H1 (cell line): ENCODE measurements around the gene CNNM2. TPM values are rescaled to one million over a fixed set of nuclear protein-coding genes. Genes with fewer than 3 reads are reported as not detected.

Experiments used
- CTCF ChIA-PET: fragments of 300-600 bp; sonication (Branson Sonifier 250); formaldehyde crosslinking; loops from one replicate; lab custom pipeline; 2021; ENCODE audit not compliant: partially characterized antibody; lab: Charles Lee
- POLR2A ChIA-PET: fragments of 300-600 bp; sonication (Branson Sonifier 250); formaldehyde crosslinking; loops from one replicate; lab custom pipeline; 2021; ENCODE audit warnings: inconsistent platforms; ENCODE audit not compliant: partially characterized antibody; lab: Charles Lee
- DNase-seq, 2 experiments: peaks; one replicate each; pipeline versions ENCODE4 v3.0.0 to v3.0.0-alpha.2; 2010 to 2022; ENCODE audit warnings: low spot score in 2 of 2, low read depth in 1 of 2, mixed read lengths in 1 of 2
- FAIRE-seq: peaks from 2 replicates; lab custom pipeline; 2011; peaks lifted over from hg19 to GRCh38; lab: Jason Lieb, UNC
- H2AFZ ChIP-seq: 2 replicates; pipeline ENCODE4 v1.8.1; 2012; ENCODE audit warnings: low read length, inconsistent platforms
- H2AK5ac ChIP-seq: 2 replicates; pipeline ENCODE4 v1.6.1; 2013; ENCODE audit warnings: low read depth, low read length
- H2BK120ac ChIP-seq: replicated peaks from 2 replicates; pipeline ENCODE3; 2013; ENCODE audit warnings: low read depth, low read length, inconsistent platforms
- H2BK12ac ChIP-seq: 2 replicates; pipeline ENCODE4 v1.6.1; 2013; ENCODE audit warnings: low read depth, low read length
- H2BK15ac ChIP-seq: 2 replicates; pipeline ENCODE4 v1.6.1; 2013; ENCODE audit warnings: low read length
- H2BK20ac ChIP-seq: 2 replicates; pipeline ENCODE4 v1.6.1; 2013; ENCODE audit warnings: low read length
- H2BK5ac ChIP-seq: 2 replicates; pipeline ENCODE4 v1.6.1; 2013; ENCODE audit warnings: low read depth, low read length
- H3K14ac ChIP-seq: 2 replicates; pipeline ENCODE4 v1.6.1; 2013; ENCODE audit warnings: inconsistent platforms; ENCODE audit not compliant: insufficient read length
- H3K18ac ChIP-seq: 2 replicates; pipeline ENCODE4 v1.6.1; 2013; ENCODE audit warnings: low read length; ENCODE audit errors: extremely low read depth
- H3K23ac ChIP-seq: 2 replicates; pipeline ENCODE4 v1.6.1; 2013; ENCODE audit warnings: inconsistent platforms; ENCODE audit not compliant: insufficient read length
- H3K23me2 ChIP-seq: 2 replicates; pipeline ENCODE4 v1.6.1; 2013; ENCODE audit warnings: low read depth, low read length
- H3K27ac ChIP-seq: 2 replicates; pipeline ENCODE4 v1.6.1; 2011; ENCODE audit warnings: low read depth, low read length, inconsistent platforms
- H3K27me3 ChIP-seq, 4 experiments: replicated peaks in 1 of 4; 1 replicate in 1 of 4; 2 replicates in 3 of 4; pipeline versions ENCODE4 v1.6.1 to v1.8.1; 2011 to 2013; ENCODE audit warnings: low read length in 3 of 4, mild to moderate bottlenecking in 3 of 4, inconsistent platforms in 2 of 4, mixed read lengths in 2 of 4, moderate library complexity in 1 of 4; ENCODE audit not compliant: control insufficient read depth in 3 of 4, insufficient read depth in 3 of 4; ENCODE audit errors: extremely low read depth in 1 of 4
- H3K36me3 ChIP-seq, 4 experiments: 2 replicates each; pipeline versions ENCODE4 v1.6.1 to v1.8.1; 2011 to 2013; ENCODE audit warnings: mild to moderate bottlenecking in 4 of 4, low read length in 3 of 4, moderate library complexity in 2 of 4, control low read depth in 1 of 4, inconsistent platforms in 1 of 4; ENCODE audit not compliant: insufficient read depth in 4 of 4, control insufficient read depth in 2 of 4
- H3K4ac ChIP-seq: replicated peaks from 2 replicates; pipeline ENCODE3; 2013; ENCODE audit warnings: low read length, low read depth, mixed read lengths, inconsistent platforms; ENCODE audit not compliant: insufficient read length
- H3K4me1 ChIP-seq, 4 experiments: replicated peaks in 1 of 4; 1 replicate in 1 of 4; 2 replicates in 3 of 4; pipeline versions ENCODE4 v1.6.1 to v1.8.1; 2011 to 2013; ENCODE audit warnings: low read length in 3 of 4, inconsistent platforms in 2 of 4, mixed read lengths in 1 of 4; ENCODE audit not compliant: insufficient read depth in 4 of 4, control insufficient read depth in 3 of 4
- H3K4me2 ChIP-seq, 2 experiments: 2 replicates each; pipeline versions ENCODE4 v1.6.1 to v1.8.1; 2011 to 2013; ENCODE audit warnings: low read depth in 2 of 2, low read length in 2 of 2, control low read depth in 1 of 2, inconsistent platforms in 1 of 2, mild to moderate bottlenecking in 1 of 2; ENCODE audit not compliant: insufficient read depth in 1 of 2
- H3K4me3 ChIP-seq, 4 experiments: fragments of 200-600, 300-600 bp in 1 of 4; sonication (generic), shearing (Covaris generic), sonication (Bioruptor Twin) in 1 of 4; 2 replicates each; pipeline versions ENCODE4 v1.5.1 to v1.8.1; 2011 to 2016; ENCODE audit warnings: low read length in 4 of 4, low read depth in 3 of 4, control low read depth in 2 of 4, inconsistent platforms in 2 of 4, mild to moderate bottlenecking in 2 of 4, mixed read lengths in 1 of 4, moderate library complexity in 1 of 4; ENCODE audit not compliant: insufficient read depth in 2 of 4; ENCODE audit errors: extremely low read depth in 1 of 4
- H3K56ac ChIP-seq: replicated peaks from 2 replicates; pipeline ENCODE3; 2013; ENCODE audit warnings: low read depth, mild to moderate bottlenecking, mixed read lengths, low read length, inconsistent platforms; ENCODE audit not compliant: insufficient read length
- H3K79me1 ChIP-seq: 2 replicates; pipeline ENCODE4 v1.6.1; 2013; ENCODE audit warnings: low read depth, low read length, control low read depth
- H3K79me2 ChIP-seq, 2 experiments: 2 replicates each; pipeline versions ENCODE4 v1.6.1 to v1.8.1; 2012 to 2013; ENCODE audit warnings: low read length in 2 of 2, mild to moderate bottlenecking in 2 of 2, inconsistent platforms in 1 of 2; ENCODE audit not compliant: insufficient read depth in 2 of 2, control insufficient read depth in 1 of 2
- H3K9ac ChIP-seq, 4 experiments: replicated peaks in 1 of 4; 1 replicate in 1 of 4; 2 replicates in 3 of 4; pipeline versions ENCODE4 v1.6.1 to v1.8.1; 2011 to 2013; ENCODE audit warnings: low read depth in 3 of 4, low read length in 3 of 4, control low read depth in 2 of 4, mild to moderate bottlenecking in 2 of 4, moderate library complexity in 2 of 4, inconsistent platforms in 1 of 4; ENCODE audit errors: extremely low read depth in 1 of 4
- H3K9me3 ChIP-seq, 2 experiments: 2 replicates each; pipeline versions ENCODE4 v1.6.1 to v1.8.1; 2012 to 2013; ENCODE audit warnings: mild to moderate bottlenecking in 2 of 2, moderate library complexity in 2 of 2, control low read depth in 1 of 2, inconsistent platforms in 1 of 2, low read depth in 1 of 2, low read length in 1 of 2, mixed read lengths in 1 of 2; ENCODE audit not compliant: insufficient read depth in 2 of 2
- H4K20me1 ChIP-seq, 2 experiments: replicated peaks in 1 of 2; 2 replicates each; pipeline versions ENCODE3 to v1.8.1; 2011 to 2013; ENCODE audit warnings: inconsistent platforms in 2 of 2, low read length in 2 of 2, mild to moderate bottlenecking in 1 of 2; ENCODE audit not compliant: insufficient read depth in 2 of 2, control insufficient read depth in 1 of 2
- H4K5ac ChIP-seq: 2 replicates; pipeline ENCODE4 v1.6.1; 2013; ENCODE audit warnings: low read length, low read depth, mixed read lengths, inconsistent platforms; ENCODE audit not compliant: insufficient read length
- H4K8ac ChIP-seq: 2 replicates; pipeline ENCODE4 v1.8.0; 2013; ENCODE audit warnings: mild to moderate bottlenecking, moderate library complexity, low read length, inconsistent platforms; ENCODE audit not compliant: insufficient read depth; ENCODE audit errors: extremely low read depth
- H4K91ac ChIP-seq: replicated peaks from 2 replicates; pipeline ENCODE3; 2013; ENCODE audit warnings: low read length, mixed read lengths, inconsistent platforms; ENCODE audit not compliant: insufficient read length
- CBX5 ChIP-seq: fragments of 300-800, 300-1000 bp; sonication (generic); IDR thresholded peaks from 2 replicates; pipeline ENCODE4 v1.7.1; 2016; ENCODE audit warnings: antibody characterized with exemption, low read length, low read depth
- CHD1 ChIP-seq: IDR thresholded peaks from 2 replicates; pipeline ENCODE4 v1.6.1; 2012; ENCODE audit warnings: low read depth, low read length, improper control_type of control experiment
- SIX5 ChIP-seq: IDR thresholded peaks from 2 replicates; pipeline ENCODE4 v1.6.1; 2011; ENCODE audit warnings: mild to moderate bottlenecking, low read depth, low read length
- WGBS, 2 experiments: shearing (Covaris generic) in 1 of 2; methylation state at CpG; one replicate each; pipeline versions ENCODE4 v1.1.6 to v1.1.7; 2013 to 2015; ENCODE audit warnings: low lambda C conversion rate in 2 of 2, mixed read lengths in 2 of 2, inconsistent platforms in 1 of 2, low coverage in 1 of 2, missing lambda C conversion rate in 1 of 2; ENCODE audit not compliant: insufficient replicate concordance in 2 of 2, insufficient coverage in 1 of 2, insufficient read length in 1 of 2; ENCODE audit errors: extremely low coverage in 1 of 2, missing lambda C conversion rate in 1 of 2; 5-methylcytosine and 5-hydroxymethylcytosine counted together
- polyA plus RNA-seq, 7 experiments: library from polyadenylated mRNA; depleted of rRNA in 3 of 7; stranded (reverse) in 5 of 7; unstranded in 2 of 7; fragments of >200 nt in 5 of 7; fragments of 200-250 nt in 2 of 7; gene quantifications; 1 replicate in 5 of 7; 2 replicates in 1 of 7; 4 replicates in 1 of 7; pipeline versions ENCODE4 v1.2.1 to v1.2.3, GENCODE V29; 2011 to 2013; ENCODE audit warnings: missing spikeins in 2 of 7, mixed read lengths in 2 of 7
- total RNA-seq: library from RNA; stranded (reverse); fragmentation: NEBNext Ultra II Directional; extraction: Animal tissue kit (Norgen Biotek cat#: 25700); gene quantifications from 2 replicates; pipeline ENCODE4 v1.2.1, GENCODE V29; 2021

CNNM2 gene
- total and polyA plus RNA-seq, 2 of the 8 experiments (the other 6 are each of a cell fraction or from before 2014, with no cell fraction given), result 7.3 to 23.6 TPM

DNA sequence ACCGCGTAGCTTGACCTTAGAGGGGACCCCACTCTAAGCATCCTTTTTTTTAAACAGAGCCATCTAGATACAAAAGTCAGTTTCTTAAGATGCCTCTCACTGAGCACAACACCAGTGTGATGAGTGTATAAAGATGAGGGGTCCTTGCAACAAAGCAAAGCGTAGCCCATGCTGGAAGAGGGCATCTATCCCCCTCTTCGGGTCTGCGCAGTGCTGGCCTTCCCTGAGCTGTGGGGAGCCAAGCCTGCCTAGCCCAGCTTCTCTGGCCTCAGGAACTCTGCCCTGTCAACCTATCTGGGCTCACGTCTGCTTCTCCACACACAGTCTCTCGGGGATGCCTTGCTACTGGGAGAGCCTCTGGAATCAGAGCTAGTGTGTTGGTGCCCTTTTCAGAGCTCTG lies 161.0 kb downstream of the CNNM2 start:
- Histone ChIP-seq H3K27me3 (no peaks in the 10 kb centered on the region), H4K20me1 (no peaks in the 10 kb centered on the region), H3K4me1 (no peaks in the 10 kb centered on the region), H2BK20ac (no peak overlapping the region), H3K79me2 (no peaks in the 10 kb centered on the region), H3K23ac (no peak overlapping the region), H2AFZ (no peak overlapping the region), H3K9ac (no peak overlapping the region), H3K4me2 (no peak overlapping the region), H4K8ac (no peak overlapping the region), H2AK5ac (no peak overlapping the region), H3K56ac (no peak overlapping the region), H4K91ac (no peak overlapping the region), H3K23me2 (no peaks in the 10 kb centered on the region), H2BK120ac (no peak overlapping the region), H3K79me1 (no peaks in the 10 kb centered on the region), H3K27ac (no peak overlapping the region), H3K4ac (no peak overlapping the region), H2BK15ac (no peak overlapping the region), H4K5ac (no peak overlapping the region), H2BK12ac (no peak overlapping the region), H3K9me3 (no peaks in the 10 kb centered on the region), H3K36me3 (peaks cover 0 to 6% (median 0%) of the 10 kb centered on the region in 4 experiments; a peak in 2 of 8 replicates), H3K4me3 (no peak overlapping the region), H2BK5ac (no peak overlapping the region), H3K18ac (no peak overlapping the region), H3K14ac (no peak overlapping the region)
- no peak for TF ChIP-seq CBX5
- TF ChIP-seq SIX5, result no peak
- TF ChIP-seq CHD1, result no peak
- ChIA-PET POLR2A (no interaction called here), CTCF (interaction anchor here (0.8 to 3.4 kb wide), 10 partner anchors 9 to 247 kb away, joined by 3 to 13 read pairs (median 4); no protein-coding TSS in a partner anchor)
- DNase-seq (no peak), FAIRE-seq (no peak)
- WGBS, 2 experiments, result 93% methylated on average over 7 of the region's 7 CpGs; no CpG with 5 or more reads in 1 of the 2 experiments
